HepG2 (cell line): ENCODE results near the gene IFT122. TPM values are rescaled to one million over a fixed set of nuclear protein-coding genes. Genes with fewer than 3 reads are reported as not detected.
A peak's percentile ranks its signal among the peaks of the same experiment; 100 is the strongest.

Source experiments
- AKAP8 ChIP-seq: sonication (generic); formaldehyde crosslinking; IDR thresholded peaks from 2 replicates; pipeline ENCODE4 v1.5.1; 2020; ENCODE audit warnings: mild to moderate bottlenecking, missing genetic modification reagents
- DZIP1 ChIP-seq: sonication (generic); formaldehyde crosslinking; IDR thresholded peaks from 2 replicates; pipeline ENCODE4 v1.5.0; 2020; ENCODE audit warnings: mild to moderate bottlenecking, missing genetic modification reagents
- E2F5 ChIP-seq: sonication (generic); formaldehyde crosslinking; conservative IDR thresholded peaks from 2 replicates; pipeline ENCODE4 v1.4.0; 2020; ENCODE audit warnings: missing genetic modification reagents
- ETV6 ChIP-seq: sonication (generic); formaldehyde crosslinking; conservative IDR thresholded peaks from 2 replicates; pipeline ENCODE4 v1.4.0; 2020; ENCODE audit warnings: missing genetic modification reagents
- FLYWCH1 ChIP-seq: sonication (generic); formaldehyde crosslinking; IDR thresholded peaks from 2 replicates; pipeline ENCODE4 v1.8.1; 2023; ENCODE audit warnings: mild to moderate bottlenecking, missing genetic modification reagents
- FOXK1 ChIP-seq: sonication (generic); formaldehyde crosslinking; IDR thresholded peaks from 2 replicates; pipeline ENCODE4 v1.4.0; 2020; ENCODE audit warnings: low read depth, missing genetic modification reagents, borderline replicate concordance
- GTF3A ChIP-seq: sonication (generic); formaldehyde crosslinking; conservative IDR thresholded peaks from 2 replicates; pipeline ENCODE4 v1.4.0; 2020; ENCODE audit warnings: mild to moderate bottlenecking, missing genetic modification reagents
- KDM1A ChIP-seq: IDR thresholded peaks from 2 replicates; pipeline ENCODE4 v1.6.1; 2016; ENCODE audit warnings: missing compliant biosample characterization
- LCORL ChIP-seq, 2 experiments: fragments of 450-650 bp in 1 of 2; sonication (generic) in 1 of 2; formaldehyde crosslinking in 1 of 2; IDR thresholded peaks; 2 replicates each; pipeline versions ENCODE4 v1.5.0 to v1.6.1; 2017 to 2020; ENCODE audit warnings: antibody characterized with exemption in 1 of 2, missing genetic modification reagents in 1 of 2
- NFRKB ChIP-seq: fragments of 450-650 bp; IDR thresholded peaks from 2 replicates; pipeline ENCODE4 v1.6.1; 2017
- NR0B2 ChIP-seq: sonication (generic); formaldehyde crosslinking; IDR thresholded peaks from 2 replicates; pipeline ENCODE4 v1.4.0; 2020; ENCODE audit warnings: mild to moderate bottlenecking, missing genetic modification reagents
- SIX4 ChIP-seq: sonication (generic); formaldehyde crosslinking; IDR thresholded peaks from 2 replicates; pipeline ENCODE4 v1.4.0; 2020; ENCODE audit warnings: missing genetic modification reagents
- SNAI1 ChIP-seq: sonication (generic); formaldehyde crosslinking; IDR thresholded peaks from 2 replicates; pipeline ENCODE4 v1.5.0; 2020; ENCODE audit warnings: mild to moderate bottlenecking, missing genetic modification reagents, borderline replicate concordance
- YEATS2 ChIP-seq: sonication (generic); formaldehyde crosslinking; IDR thresholded peaks from 2 replicates; pipeline ENCODE4 v1.4.0; 2020; ENCODE audit warnings: missing genetic modification reagents, borderline replicate concordance
- ZBTB20 ChIP-seq: sonication (generic); formaldehyde crosslinking; IDR thresholded peaks from 2 replicates; pipeline ENCODE4 v1.8.1; 2023; ENCODE audit warnings: missing genetic modification reagents, low read depth, mild to moderate bottlenecking, borderline replicate concordance
- ZBTB39 ChIP-seq: sonication (generic); formaldehyde crosslinking; IDR thresholded peaks from 2 replicates; pipeline ENCODE4 v1.5.0; 2020; ENCODE audit warnings: missing genetic modification reagents
- ZFP82 ChIP-seq: sonication (generic); formaldehyde crosslinking; IDR thresholded peaks from 2 replicates; pipeline ENCODE4 v1.5.1; 2020; ENCODE audit warnings: mild to moderate bottlenecking, missing genetic modification reagents, borderline replicate concordance
- ZNF207 ChIP-seq: fragments of 450-650 bp; IDR thresholded peaks from 2 replicates; pipeline ENCODE4 v1.6.1; 2016; ENCODE audit warnings: antibody characterized with exemption, borderline replicate concordance
- ZNF224 ChIP-seq: sonication (generic); formaldehyde crosslinking; IDR thresholded peaks from 2 replicates; pipeline ENCODE4 v1.5.0; 2020; ENCODE audit warnings: mild to moderate bottlenecking, missing genetic modification reagents
- ZNF256 ChIP-seq: sonication (generic); formaldehyde crosslinking; conservative IDR thresholded peaks from 2 replicates; pipeline ENCODE4 v1.4.0; 2020; ENCODE audit warnings: missing genetic modification reagents
- ZNF550 ChIP-seq: sonication (generic); formaldehyde crosslinking; IDR thresholded peaks from 2 replicates; pipeline ENCODE4 v1.4.0; 2020; ENCODE audit warnings: mild to moderate bottlenecking, missing genetic modification reagents, borderline replicate concordance
- ZNF616 ChIP-seq: sonication (generic); formaldehyde crosslinking; IDR thresholded peaks from 2 replicates; pipeline ENCODE4 v1.5.0; 2020; ENCODE audit warnings: low read depth, mild to moderate bottlenecking, missing genetic modification reagents
- ZNF781 ChIP-seq: sonication (generic); formaldehyde crosslinking; IDR thresholded peaks from 2 replicates; pipeline ENCODE4 v1.5.1; 2020; ENCODE audit warnings: borderline replicate concordance, mild to moderate bottlenecking, missing genetic modification reagents; ENCODE audit errors: not compliant biosample characterization
- polyA plus RNA-seq, 8 experiments: library from polyadenylated mRNA; depleted of rRNA in 3 of 8; stranded (reverse) in 7 of 8; unstranded in 1 of 8; fragments of >200 nt; fragmentation: Illumina TruSeq in 4 of 8; extraction: Trizol in 4 of 8; gene quantifications; 2 replicates each; pipeline versions ENCODE4 v1.2.1 to v1.2.3, GENCODE V29; 2011 to 2016; ENCODE audit warnings: low read depth in 4 of 8, missing spikeins in 1 of 8, mixed read lengths in 1 of 8; ENCODE audit not compliant: insufficient read depth in 1 of 8
- total RNA-seq, 5 experiments: library from RNA; depleted of rRNA; stranded (reverse); fragments of >200 nt; fragmentation: Illumina TruSeq; extraction: Trizol; gene quantifications; 2 replicates each; pipeline ENCODE4 v1.2.3, GENCODE V29; 2016; ENCODE audit warnings: low read depth in 1 of 5

The IFT122 gene
- total and polyA plus RNA-seq, 2 of the 13 experiments (the other 11 are each of a cell fraction or from before 2014, with no cell fraction given): 10.1 to 10.3 TPM

GRCh38 chr3:129439817-129440617 is at the start of gene IFT122, which contains the start of gene MBD4 (continued):
- TF ChIP-seq ZNF781 (no peak), ZNF207 (no peak), ZFP82 (CRISPR knock-in tag) (no peak), LCORL (IDR thresholded peaks at IDR 0.05) (no peak), LCORL (CRISPR knock-in tag; IDR thresholded peaks at IDR 0.05) (peak; percentile 80; the same call in 1 of the 2 replicates), E2F5 (0 out of 2 replicates have a peak, but pooled peaks have one; percentile 41), ZNF224 (peak; percentile 91; the same call in 1 of the 2 replicates), ZNF550 (CRISPR knock-in tag) (no peak), ZBTB20 (CRISPR knock-in tag) (no peak), ZNF616 (CRISPR knock-in tag) (no peak), GTF3A (CRISPR knock-in tag) (no peak; the same call in 1 of the 2 replicates), YEATS2 (peak; percentile 47; the same call in 1 of the 2 replicates), SNAI1 (peak; percentile 88), AKAP8 (0 out of 2 replicates have a peak, but pooled peaks have one; percentile 51), ETV6 (CRISPR knock-in tag) (0 out of 2 replicates have a peak, but pooled peaks have one; percentile 17), FLYWCH1 (CRISPR knock-in tag) (no peak), DZIP1 (CRISPR knock-in tag) (peak; percentile 73; the same call in 1 of the 2 replicates), NR0B2 (CRISPR knock-in tag) (no peak; the same call in 1 of the 2 replicates), NFRKB (no peak), ZBTB39 (CRISPR knock-in tag) (no peak), ZNF256 (CRISPR knock-in tag) (no peak), SIX4 (CRISPR knock-in tag) (0 out of 2 replicates have a peak, but pooled peaks have one; percentile 1), FOXK1 (CRISPR knock-in tag) (0 out of 2 replicates have a peak, but pooled peaks have one; percentile 54), KDM1A (CRISPR knock-in tag) (no peak)
